ENCODE measurements around the gene RABGAP1L.

GRCh38 chr1:174167265-174167803 lies 8.0 kb downstream of the RABGAP1L start:
- TF ChIP-seq CTCF (IDR thresholded peaks at IDR 0.05) (no peak), POLR2A (IDR thresholded peaks at IDR 0.05) (no peak)

All from lower leg skin (tissue), 3 donors.